Gastrocnemius medialis (tissue), 4 donors: ENCODE measurements around the gene AMZ2.

ENCODE experiments used
- CTCF ChIP-seq, 5 experiments: fragments of 450-650 bp in 3 of 5; fragments of 200-600 bp in 2 of 5; sonication (generic) in 2 of 5; IDR thresholded peaks in 4 of 5; conservative IDR thresholded peaks in 1 of 5; 1 replicate in 4 of 5; 2 replicates in 1 of 5; pipeline ENCODE4 v1.5.1; 2016 to 2019; ENCODE audit warnings: antibody characterized with exemption in 5 of 5, mild to moderate bottlenecking in 3 of 5, moderate library complexity in 3 of 5
- POLR2A ChIP-seq, 2 donors: fragments of 450-650 bp; IDR thresholded peaks; one replicate each; pipeline ENCODE4 v1.6.1; 2017; ENCODE audit warnings: antibody characterized with exemption in 2 of 2, mild to moderate bottlenecking in 2 of 2, moderate library complexity in 2 of 2

- no peak for TF ChIP-seq POLR2A (IDR thresholded peaks at IDR 0.05)
- TF ChIP-seq CTCF (IDR thresholded peaks at IDR 0.05 in 4 of 5, conservative IDR thresholded peaks at IDR 0.05 in 1 of 5) = no peak
Observed at GRCh38 chr17:68302066-68302564, 54.3 kb downstream of the AMZ2 start.
